ENCODE measurements around the gene USP33. TPM values are rescaled to one million over a fixed set of nuclear protein-coding genes. Genes with fewer than 3 reads are reported as not detected.
"Not testable (repeated sequence)": the region's sequence is repeated elsewhere in the genome, so short reads cannot be mapped to it uniquely, and the experiment has no call there.

USP33 gene
- total RNA-seq, 2 experiments from 2014 or later: 32.6 to 35.6 TPM

- peaks cover 16% of the 10 kb centered on the region for H3K36me3 Mint-ChIP-seq (ENCODE audit: low read depth)
- CTCF ChIA-PET: interaction anchor here (0.7 kb wide), 1 partner anchor 369 kb away, joined by 4 read pairs; no protein-coding TSS in a partner anchor
- peaks cover 39% of the 10 kb centered on the region for H3K4me1 Mint-ChIP-seq (ENCODE audit: low read depth)
- no peak overlapping the region for H3K27ac Mint-ChIP-seq
- H3K9me3 Mint-ChIP-seq: no peaks in the 10 kb centered on the region
- intact Hi-C loops (cut with micrococcal nuclease): no loop called here
- H3K27me3 Mint-ChIP-seq (ENCODE audit: low read depth): no peaks in the 10 kb centered on the region
- no peak for DNase-seq
- no peak overlapping the region for H3K4me3 Mint-ChIP-seq
These were observed 98.0 kb downstream of the USP33 start for GRCh38 chr1:77661696-77662095.

GRCh38 chr1:77659879-77660593 lies 99.6 kb downstream of the USP33 start:
- DNase-seq: no peak
- Mint-ChIP-seq H3K9me3 (no peaks in the 10 kb centered on the region), H3K36me3 (ENCODE audit: low read depth) (peaks cover 23% of the 10 kb centered on the region), H3K27me3 (ENCODE audit: low read depth) (no peaks in the 10 kb centered on the region), H3K4me1 (ENCODE audit: low read depth) (peaks cover 44% of the 10 kb centered on the region), H3K4me3 (no peak overlapping the region), H3K27ac (peak overlapping the region; percentile 41)
- intact Hi-C loops (cut with micrococcal nuclease): no loop called here
- CTCF ChIA-PET: no interaction called here

- no peak for DNase-seq
- CTCF ChIA-PET: no interaction called here
- Mint-ChIP-seq H3K9me3 (no peaks in the 10 kb centered on the region), H3K36me3 (ENCODE audit: low read depth) (peaks cover 23% of the 10 kb centered on the region), H3K27ac (no peak overlapping the region), H3K27me3 (ENCODE audit: low read depth) (no peaks in the 10 kb centered on the region), H3K4me3 (no peak overlapping the region), H3K4me1 (ENCODE audit: low read depth) (peaks cover 38% of the 10 kb centered on the region)
- intact Hi-C loops (cut with micrococcal nuclease): no loop called here
These were observed 101.4 kb downstream of the USP33 start for GRCh38 chr1:77658271-77658670.

GRCh38 chr1:77655431-77655974 lies 104.1 kb downstream of the USP33 start:
- CTCF ChIA-PET: interaction anchor here (0.6 to 0.7 kb wide), 2 partner anchors 12 to 109 kb away, joined by 3 read pairs; no protein-coding TSS in a partner anchor
- Mint-ChIP-seq H3K4me3 (no peak overlapping the region), H3K27ac (peak overlapping the region; percentile 18), H3K9me3 (peaks cover 14% of the 10 kb centered on the region), H3K27me3 (ENCODE audit: low read depth) (no peaks in the 10 kb centered on the region), H3K36me3 (ENCODE audit: low read depth) (peaks cover 42% of the 10 kb centered on the region), H3K4me1 (ENCODE audit: low read depth) (peaks cover 30% of the 10 kb centered on the region)
- no peak for DNase-seq
- intact Hi-C loops (cut with micrococcal nuclease): no loop called here

GRCh38 chr1:77652970-77653516 lies 106.6 kb downstream of the USP33 start:
- H3K27ac Mint-ChIP-seq: peak overlapping the region; percentile 38
- CTCF ChIA-PET: no interaction called here
- peaks cover 22% of the 10 kb centered on the region for H3K9me3 Mint-ChIP-seq
- intact Hi-C loops (cut with micrococcal nuclease): no loop called here
- DNase-seq: no peak
- H3K27me3 Mint-ChIP-seq (ENCODE audit: low read depth): no peaks in the 10 kb centered on the region
- peaks cover 57% of the 10 kb centered on the region for H3K36me3 Mint-ChIP-seq (ENCODE audit: low read depth)
- peaks cover 30% of the 10 kb centered on the region for H3K4me1 Mint-ChIP-seq (ENCODE audit: low read depth)
- H3K4me3 Mint-ChIP-seq: no peak overlapping the region

- peaks cover 28% of the 10 kb centered on the region for H3K4me1 Mint-ChIP-seq (ENCODE audit: low read depth)
- H3K4me3 Mint-ChIP-seq: no peak overlapping the region
- H3K9me3 Mint-ChIP-seq: peaks cover 22% of the 10 kb centered on the region
- intact Hi-C loops (cut with micrococcal nuclease): no loop called here
- no peak overlapping the region for H3K27ac Mint-ChIP-seq
- H3K36me3 Mint-ChIP-seq (ENCODE audit: low read depth): peaks cover 56% of the 10 kb centered on the region
- H3K27me3 Mint-ChIP-seq (ENCODE audit: low read depth): no peaks in the 10 kb centered on the region
- CTCF ChIA-PET: no interaction called here
- DNase-seq: no peak
These were observed 107.4 kb downstream of the USP33 start for GRCh38 chr1:77652268-77652667.

GRCh38 chr1:77649127-77649526 lies 110.5 kb downstream of the USP33 start:
- Mint-ChIP-seq H3K27ac (no peak overlapping the region), H3K36me3 (ENCODE audit: low read depth) (peaks cover 55% of the 10 kb centered on the region), H3K27me3 (ENCODE audit: low read depth) (no peaks in the 10 kb centered on the region), H3K9me3 (peaks cover 22% of the 10 kb centered on the region), H3K4me3 (no peak overlapping the region), H3K4me1 (ENCODE audit: low read depth) (peaks cover 15% of the 10 kb centered on the region)
- CTCF ChIA-PET: interaction anchor here (0.7 kb wide), 1 partner anchor 36 kb away, joined by 3 read pairs; no protein-coding TSS in a partner anchor
- no peak for DNase-seq
- intact Hi-C loops (cut with micrococcal nuclease): no loop called here

GRCh38 chr1:77646224-77646623 lies 113.4 kb downstream of the USP33 start:
- H3K27me3 Mint-ChIP-seq (ENCODE audit: low read depth); H3K4me3 Mint-ChIP-seq; DNase-seq; H3K27ac Mint-ChIP-seq; intact Hi-C loops (cut with micrococcal nuclease): not testable (repeated sequence)
- Mint-ChIP-seq H3K36me3 (ENCODE audit: low read depth) (peaks cover 38% of the 10 kb centered on the region), H3K4me1 (ENCODE audit: low read depth) (peaks cover 12% of the 10 kb centered on the region), H3K9me3 (peaks cover 12% of the 10 kb centered on the region)
- CTCF ChIA-PET: interaction anchor here (0.5 to 0.6 kb wide), 2 partner anchors 115 to 190 kb away, joined by 3 read pairs; no protein-coding TSS in a partner anchor

Other genes with a start within 250 kb of the USP33 start
- gene ZZZ3, start 77.2 kb downstream of the USP33 start, total RNA-seq: 10 to 100 TPM; 36.6 to 39.3 TPM
- gene MIGA1, start 19.8 kb upstream of the USP33 start, total RNA-seq: 1 to 10 TPM; 7.7 to 8.8 TPM
- 1 to 10 TPM; 1.7 to 1.9 TPM for gene NEXN, start 128.8 kb upstream of the USP33 start, total RNA-seq
- 100 to 1,000 TPM; 243 to 244 TPM for gene FUBP1, start 219.2 kb upstream of the USP33 start, total RNA-seq
- 10 to 100 TPM in 1 of 2 experiments, 1 to 10 TPM in 1; 9.7 to 10.4 TPM for gene DNAJB4, start 245.1 kb upstream of the USP33 start, total RNA-seq

Measured in activated naive CD4-positive, alpha-beta T cell treated with anti-CD3 and anti-CD28 coated beads for 36 hours (primary cell).